HS-5 (cell line): ENCODE data around the gene CARS1.

Experiments
- DNase-seq: peaks from one replicate; pipeline ENCODE4 v3.0.0-alpha.2; 2012; ENCODE audit warnings: low read depth

Gene CARS1

GRCh38 chr11:3058753-3059664, 1.8 kb upstream of the CARS1 start:
- DNase-seq, result peak; percentile 72

GRCh38 chr11:3056296-3057068, 741 bp downstream of the CARS1 start:
- no peak for DNase-seq

- no peak for DNase-seq
These were observed 1.3 kb downstream of the CARS1 start for GRCh38 chr11:3055891-3056290.

- DNase-seq, result no peak
These were observed 4.7 kb downstream of the CARS1 start for GRCh38 chr11:3052567-3052966.

- no peak for DNase-seq
These were observed 5.1 kb downstream of the CARS1 start for GRCh38 chr11:3052109-3052479.

- no peak for DNase-seq
These were observed 5.8 kb downstream of the CARS1 start for GRCh38 chr11:3051196-3052108.

- no peak for DNase-seq
These were observed 6.6 kb downstream of the CARS1 start for GRCh38 chr11:3050386-3051195.

GRCh38 chr11:3049430-3050243, 7.6 kb downstream of the CARS1 start:
- peak; percentile 86 for DNase-seq

GRCh38 chr11:3047637-3048036, 9.6 kb downstream of the CARS1 start:
- DNase-seq, result no peak

- DNase-seq, result no peak
These were observed 10.6 kb downstream of the CARS1 start for GRCh38 chr11:3046641-3047040.

- no peak for DNase-seq
These were observed 11.0 kb downstream of the CARS1 start for GRCh38 chr11:3046190-3046589.

- no peak for DNase-seq
These were observed 12.3 kb downstream of the CARS1 start for GRCh38 chr11:3044915-3045314.

GRCh38 chr11:3044004-3044403, 13.2 kb downstream of the CARS1 start:
- no peak for DNase-seq

GRCh38 chr11:3043315-3043871, 13.8 kb downstream of the CARS1 start:
- DNase-seq, result no peak

GRCh38 chr11:3042496-3043314, 14.5 kb downstream of the CARS1 start:
- no peak for DNase-seq

GRCh38 chr11:3041699-3042441, 15.4 kb downstream of the CARS1 start:
- DNase-seq, result no peak

GRCh38 chr11:3040881-3041280, 16.3 kb downstream of the CARS1 start:
- no peak for DNase-seq

GRCh38 chr11:3037945-3038271, 19.3 kb downstream of the CARS1 start:
- no peak for DNase-seq
